HG03558 (cell line): Measurements from ENCODE around the gene WDR81.
"Not testable (repeated sequence)": the region's sequence is repeated elsewhere in the genome, so short reads cannot be mapped to it uniquely, and the experiment has no call there.

Experiments used
- ATAC-seq: cut with Tn5 transposase; IDR thresholded peaks from one replicate; pipeline ENCODE4 v1.9.1; 2021; ENCODE audit warnings: moderate number of reproducible peaks; ENCODE audit not compliant: unreplicated experiment; ENCODE audit errors: extremely low read depth

WDR81 gene

GRCh38 chr17:1750628-1751027, 26.1 kb downstream of the WDR81 start:
- ATAC-seq, result no peak

DNA sequence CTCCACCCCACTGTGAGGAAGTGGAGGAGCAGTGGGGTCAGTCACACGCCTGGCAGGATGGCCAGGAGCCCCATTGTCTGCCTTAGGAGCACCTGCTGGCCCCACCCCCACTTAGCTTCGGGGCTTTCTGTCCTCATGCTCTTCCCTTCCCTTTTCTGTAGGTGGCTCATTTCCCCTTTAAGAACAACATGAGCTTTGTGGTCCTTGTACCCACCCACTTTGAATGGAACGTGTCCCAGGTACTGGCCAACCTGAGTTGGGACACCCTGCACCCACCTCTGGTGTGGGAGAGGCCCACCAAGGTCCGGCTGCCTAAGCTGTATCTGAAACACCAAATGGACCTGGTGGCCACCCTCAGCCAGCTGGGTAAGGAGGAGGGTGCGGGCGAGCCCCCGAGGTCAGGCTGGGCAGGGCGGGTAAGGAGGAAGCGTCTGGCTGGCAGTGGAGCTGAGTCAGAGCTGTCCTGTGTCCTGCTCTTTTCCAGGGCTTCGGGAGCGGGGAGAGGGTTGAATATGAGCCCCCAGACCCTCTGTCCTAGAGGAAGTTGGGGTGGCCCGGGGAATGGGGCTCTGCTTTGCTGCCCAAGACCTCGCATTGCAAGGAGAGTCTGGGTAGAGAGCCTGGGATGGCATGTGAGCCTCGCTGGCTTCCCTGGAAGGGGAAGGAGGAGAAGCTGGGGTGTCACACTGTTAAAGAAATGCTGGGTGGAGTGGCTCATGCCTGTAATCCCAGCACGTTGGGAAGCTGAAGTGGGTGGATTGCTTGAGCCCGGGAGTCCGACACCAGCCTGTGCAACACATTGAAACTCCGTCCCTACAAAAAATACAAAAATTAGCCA, 28.1 kb downstream of the WDR81 start:
- no peak for ATAC-seq

- no peak for ATAC-seq
Measured at GRCh38 chr17:1753767-1754429, 29.4 kb downstream of the WDR81 start.

GRCh38 chr17:1754430-1755112, 30.1 kb downstream of the WDR81 start:
- ATAC-seq, result no peak

GRCh38 chr17:1755252-1755826, 30.8 kb downstream of the WDR81 start:
- ATAC-seq, result no peak

- no peak for ATAC-seq
Measured at GRCh38 chr17:1755827-1756262, 31.3 kb downstream of the WDR81 start.

- ATAC-seq, result no peak
Measured at GRCh38 chr17:1758807-1759206, 34.3 kb downstream of the WDR81 start.

- no peak for ATAC-seq
Measured at GRCh38 chr17:1759529-1759928, 35.0 kb downstream of the WDR81 start.

DNA sequence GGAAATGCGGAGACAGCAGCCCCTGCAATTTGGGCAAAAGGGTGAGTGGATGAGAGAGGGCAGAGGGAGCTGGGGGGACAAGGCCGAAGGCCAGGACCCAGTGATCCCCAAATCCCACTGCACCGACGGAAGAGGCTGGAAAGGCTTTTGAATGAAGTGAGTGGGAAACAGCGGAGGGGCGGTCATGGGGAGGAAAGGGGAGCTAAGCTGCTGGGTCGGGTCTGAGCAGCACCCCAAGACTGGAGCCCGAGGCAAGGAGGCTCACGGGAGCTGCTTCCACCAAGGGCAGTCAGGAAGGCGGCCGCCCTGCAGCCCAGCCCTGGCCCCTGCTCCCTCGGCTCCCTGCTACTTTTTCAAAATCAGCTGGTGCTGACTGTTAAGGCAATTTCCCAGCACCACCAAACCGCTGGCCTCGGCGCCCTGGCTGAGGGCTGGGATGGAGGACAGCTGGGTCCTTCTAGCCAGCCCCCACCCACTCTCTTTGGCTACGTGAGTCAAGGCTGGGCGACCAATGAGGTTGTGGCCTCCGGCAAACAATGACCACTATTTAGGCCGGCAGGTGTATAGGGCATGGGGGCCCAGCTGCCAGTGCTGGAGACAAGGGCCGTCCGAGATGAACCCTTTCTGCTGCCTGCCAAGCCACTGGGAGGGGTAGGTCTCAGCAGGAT, 37.9 kb downstream of the WDR81 start:
- no peak for ATAC-seq

GRCh38 chr17:1762901-1763898, 38.7 kb downstream of the WDR81 start:
- ATAC-seq, result no peak

DNA sequence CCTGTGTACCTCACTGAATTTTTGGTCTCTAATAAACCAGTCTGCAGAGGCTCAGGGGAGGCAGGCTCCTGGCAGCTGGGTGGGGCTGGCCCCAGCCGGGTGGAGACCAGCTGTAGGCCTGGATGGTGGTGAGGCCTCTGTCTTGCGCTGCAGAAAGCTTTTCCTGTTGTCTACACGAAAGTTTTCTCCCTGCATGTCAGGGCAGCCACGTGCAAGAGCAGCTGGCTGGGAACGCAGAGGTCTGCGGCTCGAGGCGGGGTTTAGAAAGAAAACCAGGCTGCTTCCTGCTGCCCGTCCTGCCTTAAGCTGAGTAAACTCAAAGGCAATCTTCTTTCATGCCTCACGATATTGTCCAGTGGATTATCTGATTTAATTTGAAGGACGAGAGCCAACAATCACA, 39.8 kb downstream of the WDR81 start:
- no peak for ATAC-seq

DNA sequence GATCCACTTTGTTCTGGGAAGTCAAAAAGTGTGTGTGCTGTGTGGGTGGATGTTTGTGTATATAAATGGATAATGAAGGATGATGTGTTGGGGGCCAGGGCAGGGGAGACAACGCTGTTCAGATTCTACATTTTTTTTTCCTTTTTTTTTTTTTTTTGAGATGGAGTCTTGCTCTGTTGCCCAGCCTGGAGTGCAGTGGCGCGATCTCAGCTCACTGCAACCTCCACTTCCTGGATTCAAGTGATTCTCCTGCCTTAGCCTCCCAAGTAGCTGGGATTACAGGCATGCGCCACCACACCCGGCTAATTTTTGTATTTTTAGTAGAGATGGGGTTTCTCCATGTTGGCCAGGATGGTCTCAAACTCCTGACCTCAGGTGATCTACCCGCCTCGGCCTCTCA, 40.2 kb downstream of the WDR81 start:
- ATAC-seq, result not testable (repeated sequence)

DNA sequence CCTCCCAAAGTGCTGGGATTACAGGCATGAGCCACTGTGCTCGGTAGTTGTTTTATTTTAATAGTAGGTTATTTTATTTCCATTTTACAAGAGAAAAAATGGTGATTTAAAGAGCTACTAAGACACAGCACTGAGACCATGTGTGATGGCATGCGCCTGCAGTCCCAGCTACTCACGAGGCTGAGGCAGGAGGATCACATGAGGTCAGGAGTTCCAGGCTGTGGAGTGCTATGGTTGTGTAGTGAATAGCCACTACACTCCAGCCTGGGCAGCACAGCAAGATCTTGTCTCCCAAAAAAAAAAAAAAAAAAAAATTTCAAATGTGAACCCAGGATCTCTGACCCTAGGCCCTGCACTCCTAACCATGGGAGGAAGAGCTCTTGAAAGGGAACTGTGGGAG, 41.1 kb downstream of the WDR81 start:
- ATAC-seq, result no peak

DNA sequence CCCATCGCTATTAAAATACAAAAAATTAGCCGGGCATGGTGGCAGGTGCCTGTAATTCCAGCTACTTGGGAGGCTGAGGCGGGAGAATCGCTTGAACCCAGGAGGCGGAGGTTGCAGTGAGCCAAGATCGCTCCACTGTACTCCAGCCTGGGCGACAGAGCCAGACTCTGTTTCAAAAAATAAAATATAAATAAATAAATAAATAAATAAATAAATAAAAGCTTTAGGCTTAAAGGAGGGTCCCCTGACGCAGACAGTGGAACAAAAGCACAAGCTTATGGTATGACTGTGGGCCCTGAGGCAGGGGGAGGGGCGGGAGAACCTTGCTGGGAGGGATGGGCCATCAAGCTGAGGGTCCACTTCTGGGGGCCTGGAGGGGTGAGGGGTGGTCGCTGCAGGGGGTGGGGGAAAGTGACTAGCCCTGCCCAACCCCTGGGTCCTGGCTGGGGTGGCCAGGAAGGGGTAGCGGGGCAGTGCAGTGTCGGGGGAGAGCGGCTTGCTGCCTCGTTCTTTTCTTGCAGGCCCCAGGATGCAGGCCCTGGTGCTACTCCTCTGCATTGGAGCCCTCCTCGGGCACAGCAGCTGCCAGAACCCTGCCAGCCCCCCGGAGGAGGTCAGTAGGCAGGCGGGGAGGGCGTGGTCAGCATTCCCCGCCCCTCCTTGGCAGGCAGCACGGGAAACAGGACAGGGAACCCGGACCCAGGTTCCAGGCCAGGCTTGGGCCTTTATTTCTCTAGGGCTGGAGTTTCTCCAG, 42.1 kb downstream of the WDR81 start:
- ATAC-seq, result no peak

GRCh38 chr17:1767358-1767757, 42.9 kb downstream of the WDR81 start:
- no peak for ATAC-seq

DNA sequence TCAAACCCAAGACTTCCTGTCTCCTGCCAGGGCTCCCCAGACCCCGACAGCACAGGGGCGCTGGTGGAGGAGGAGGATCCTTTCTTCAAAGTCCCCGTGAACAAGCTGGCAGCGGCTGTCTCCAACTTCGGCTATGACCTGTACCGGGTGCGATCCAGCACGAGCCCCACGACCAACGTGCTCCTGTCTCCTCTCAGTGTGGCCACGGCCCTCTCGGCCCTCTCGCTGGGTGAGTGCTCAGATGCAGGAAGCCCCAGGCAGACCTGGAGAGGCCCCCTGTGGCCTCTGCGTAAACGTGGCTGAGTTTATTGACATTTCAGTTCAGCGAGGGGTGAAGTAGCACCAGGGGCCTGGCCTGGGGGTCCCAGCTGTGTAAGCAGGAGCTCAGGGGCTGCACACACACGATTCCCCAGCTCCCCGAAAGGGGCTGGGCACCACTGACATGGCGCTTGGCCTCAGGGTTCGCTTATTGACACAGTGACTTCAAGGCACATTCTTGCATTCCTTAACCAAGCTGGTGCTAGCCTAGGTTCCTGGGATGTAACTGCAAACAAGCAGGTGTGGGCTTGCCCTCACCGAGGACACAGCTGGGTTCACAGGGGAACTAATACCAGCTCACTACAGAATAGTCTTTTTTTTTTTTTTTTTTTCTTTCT, 45.4 kb downstream of the WDR81 start:
- ATAC-seq, result no peak

- ATAC-seq, result not testable (repeated sequence)
Measured at GRCh38 chr17:1773000-1773695, 48.6 kb downstream of the WDR81 start.
